ENCODE measurements around the gene ERBB4. TPM values are rescaled to one million over a fixed set of nuclear protein-coding genes. Genes with fewer than 3 reads are reported as not detected.

The ERBB4 gene
- total and polyA plus RNA-seq, 9 donors: 0.08 to 22.3 (median 1.2) TPM

- no peaks in the 10 kb centered on the region for H3K27me3 ChIP-seq
- WGBS, 3 donors: 83 to 91% (median 88%) methylated on average over 2 of the region's 2 CpGs
- DNase-seq: no peak
- no peaks in the 10 kb centered on the region for H3K9me3 ChIP-seq
- no peak for TF ChIP-seq CTCF (IDR thresholded peaks at IDR 0.05)
- no peak for TF ChIP-seq POLR2A (IDR thresholded peaks at IDR 0.05)
- intact Hi-C loops (cut with DNase I): no loop called here
- H3K4me1 ChIP-seq (ENCODE audit: insufficient read depth): no peaks in the 10 kb centered on the region
- no peaks in the 10 kb centered on the region for H3K36me3 ChIP-seq
- H3K27ac ChIP-seq: no peak overlapping the region
- H3K4me3 ChIP-seq: no peak overlapping the region
Measured at GRCh38 chr2:211942153-211942552, 596.4 kb downstream of the ERBB4 start.

- Histone ChIP-seq H3K9me3 (no peaks in the 10 kb centered on the region), H3K36me3 (no peaks in the 10 kb centered on the region), H3K27ac (no peak overlapping the region), H3K4me3 (no peak overlapping the region), H3K4me1 (ENCODE audit: insufficient read depth) (no peaks in the 10 kb centered on the region), H3K27me3 (no peaks in the 10 kb centered on the region)
- TF ChIP-seq POLR2A (IDR thresholded peaks at IDR 0.05) (no peak), EP300 (IDR thresholded peaks at IDR 0.05) (no peak), CTCF (IDR thresholded peaks at IDR 0.05) (no peak)
- 81 to 89% (median 84%) methylated on average over 1 of the region's 1 CpG for WGBS, 3 donors
- DNase-seq: no peak
- intact Hi-C loops (cut with DNase I): no loop called here
Measured at GRCh38 chr2:211941216-211941747, 597.3 kb downstream of the ERBB4 start.

- WGBS, 3 donors: 55 to 72% (median 71%) methylated on average over 2 of the region's 2 CpGs
- Histone ChIP-seq H3K4me3 (no peak overlapping the region), H3K9me3 (no peaks in the 10 kb centered on the region), H3K27me3 (no peaks in the 10 kb centered on the region), H3K27ac (no peak overlapping the region), H3K36me3 (no peaks in the 10 kb centered on the region), H3K4me1 (ENCODE audit: insufficient read depth) (no peaks in the 10 kb centered on the region)
- TF ChIP-seq CTCF (IDR thresholded peaks at IDR 0.05) (no peak), EP300 (IDR thresholded peaks at IDR 0.05) (no peak), POLR2A (IDR thresholded peaks at IDR 0.05) (no peak)
- intact Hi-C loops (cut with DNase I): no loop called here
- no peak for DNase-seq
Measured at GRCh38 chr2:211939177-211939576, 599.4 kb downstream of the ERBB4 start.

- intact Hi-C loops (cut with DNase I): no loop called here
- H3K36me3 ChIP-seq: no peaks in the 10 kb centered on the region
- DNase-seq: no peak
- no peak overlapping the region for H3K27ac ChIP-seq
- H3K27me3 ChIP-seq: no peaks in the 10 kb centered on the region
- no peaks in the 10 kb centered on the region for H3K9me3 ChIP-seq
- no peak overlapping the region for H3K4me3 ChIP-seq
- no peaks in the 10 kb centered on the region for H3K4me1 ChIP-seq (ENCODE audit: insufficient read depth)
- 64 to 91% (median 82%) methylated on average over 1 of the region's 1 CpG for WGBS, 3 donors
- TF ChIP-seq POLR2A (IDR thresholded peaks at IDR 0.05) (no peak), CTCF (IDR thresholded peaks at IDR 0.05) (no peak), EP300 (IDR thresholded peaks at IDR 0.05) (no peak)
Measured at GRCh38 chr2:211934811-211935210, 603.8 kb downstream of the ERBB4 start.

Data from ovary (tissue), 9 donors.